ENCODE results near the gene EIF4H.

Gene EIF4H

GRCh38 chr7:74187915-74188675 lies 13.9 kb downstream of the EIF4H start:
- no peak for TF ChIP-seq SIN3A (IDR thresholded peaks at IDR 0.05; ENCODE audit: borderline replicate concordance, insufficient read depth, low read length)
- TF ChIP-seq POLR2AphosphoS5 (IDR thresholded peaks at IDR 0.05; ENCODE audit: low read depth, low read length): no peak
- TF ChIP-seq REST (IDR thresholded peaks at IDR 0.05; ENCODE audit: insufficient read depth in 1 of 2, low read depth in 2 of 2, low read length in 2 of 2): no peak
- TF ChIP-seq TAF1 (IDR thresholded peaks at IDR 0.05; ENCODE audit: borderline replicate concordance, insufficient read depth, low read length): no peak
- no peak for TF ChIP-seq FOXP2 (optimal IDR thresholded peaks at IDR 0.05; ENCODE audit: borderline replicate concordance, extremely low read depth, extremely low read length, insufficient read depth)

GRCh38 chr7:74190259-74190658 lies 16.1 kb downstream of the EIF4H start:
- TF ChIP-seq SIN3A (IDR thresholded peaks at IDR 0.05; ENCODE audit: borderline replicate concordance, insufficient read depth, low read length) (no peak), POLR2AphosphoS5 (IDR thresholded peaks at IDR 0.05; ENCODE audit: low read depth, low read length) (no peak), REST (IDR thresholded peaks at IDR 0.05; ENCODE audit: insufficient read depth in 1 of 2, low read depth in 2 of 2, low read length in 2 of 2) (no peak), TAF1 (IDR thresholded peaks at IDR 0.05; ENCODE audit: borderline replicate concordance, insufficient read depth, low read length) (no peak), FOXP2 (optimal IDR thresholded peaks at IDR 0.05; ENCODE audit: borderline replicate concordance, extremely low read depth, extremely low read length, insufficient read depth) (no peak)

GRCh38 chr7:74191231-74191630 lies 17.1 kb downstream of the EIF4H start:
- TF ChIP-seq TAF1 (IDR thresholded peaks at IDR 0.05; ENCODE audit: borderline replicate concordance, insufficient read depth, low read length) (no peak), POLR2AphosphoS5 (IDR thresholded peaks at IDR 0.05; ENCODE audit: low read depth, low read length) (no peak), SIN3A (IDR thresholded peaks at IDR 0.05; ENCODE audit: borderline replicate concordance, insufficient read depth, low read length) (no peak), REST (IDR thresholded peaks at IDR 0.05; ENCODE audit: insufficient read depth in 1 of 2, low read depth in 2 of 2, low read length in 2 of 2) (no peak), FOXP2 (optimal IDR thresholded peaks at IDR 0.05; ENCODE audit: borderline replicate concordance, extremely low read depth, extremely low read length, insufficient read depth) (no peak)

DNA sequence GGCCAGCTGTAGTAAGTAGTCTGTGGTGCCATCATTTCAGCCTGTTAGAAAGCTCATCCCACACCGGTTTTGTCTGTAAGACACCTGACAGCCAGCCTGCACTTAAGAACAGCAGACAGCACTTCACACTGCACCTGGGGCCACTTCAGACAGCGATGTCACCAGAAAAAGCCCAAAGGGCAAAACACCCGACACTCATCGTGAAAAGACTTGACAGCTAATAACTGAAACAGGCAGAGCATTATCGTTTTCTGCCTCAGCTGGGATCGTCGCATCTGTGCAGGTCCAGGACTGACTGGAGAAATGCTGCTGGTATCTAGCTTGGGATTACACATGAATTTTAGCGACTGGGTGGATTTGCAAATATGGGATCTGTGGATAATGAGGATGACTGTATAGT lies 18.9 kb downstream of the EIF4H start:
- TF ChIP-seq REST (IDR thresholded peaks at IDR 0.05; ENCODE audit: insufficient read depth in 1 of 2, low read depth in 2 of 2, low read length in 2 of 2): no peak
- TF ChIP-seq POLR2AphosphoS5 (IDR thresholded peaks at IDR 0.05; ENCODE audit: low read depth, low read length): no peak
- TF ChIP-seq TAF1 (IDR thresholded peaks at IDR 0.05; ENCODE audit: borderline replicate concordance, insufficient read depth, low read length): no peak

Data from PFSK-1 (cell line).